NCI-H1048 (cell line): ENCODE data around the gene HOXD8.

ENCODE experiments used
- DNase-seq: peaks from one replicate; lab custom pipeline; 2025; lab: John Stamatoyannopoulos, UW

Gene HOXD8

GRCh38 chr2:176128982-176129796 is at the start of gene HOXD8:
Gene HOXD8, plus strand, starts transcription at chr2:176129705. Its CDS starts 662 bp downstream, at chr2:176130367.
- peak; percentile 35 for DNase-seq

GRCh38 chr2:176079831-176080539 is 49.5 kb upstream of the HOXD8 start:
- peak; percentile 16 for DNase-seq

- DNase-seq = no peak
Measured at GRCh38 chr2:176080540-176081375, 48.7 kb upstream of the HOXD8 start.

GRCh38 chr2:176081376-176081836 is 48.1 kb upstream of the HOXD8 start:
- DNase-seq = no peak

- DNase-seq = no peak
Measured at GRCh38 chr2:176081837-176082524, 47.5 kb upstream of the HOXD8 start.

GRCh38 chr2:176082525-176082823 is 47.0 kb upstream of the HOXD8 start:
- no peak for DNase-seq

GRCh38 chr2:176082824-176083751 is 46.4 kb upstream of the HOXD8 start:
- DNase-seq = no peak

- DNase-seq = no peak
Measured at GRCh38 chr2:176083796-176084261, 45.7 kb upstream of the HOXD8 start, which contains the start of gene EVX2. Gene EVX2, minus strand, starts transcription at chr2:176083962. Its CDS starts 186 bp downstream, at chr2:176083776.

GRCh38 chr2:176084611-176085119 is 44.8 kb upstream of the HOXD8 start:
- no peak for DNase-seq

GRCh38 chr2:176085120-176085788 is 44.3 kb upstream of the HOXD8 start:
- no peak for DNase-seq

GRCh38 chr2:176085861-176086771 is 43.4 kb upstream of the HOXD8 start:
- DNase-seq = no peak

- DNase-seq = no peak
Measured at GRCh38 chr2:176087330-176088047, 42.0 kb upstream of the HOXD8 start.

- no peak for DNase-seq
Measured at GRCh38 chr2:176088048-176088936, 41.2 kb upstream of the HOXD8 start.

- DNase-seq = no peak
Measured at GRCh38 chr2:176088937-176089842, 40.3 kb upstream of the HOXD8 start.

- no peak for DNase-seq
Measured at GRCh38 chr2:176089843-176090395, 39.6 kb upstream of the HOXD8 start.

GRCh38 chr2:176090862-176091261 is 38.6 kb upstream of the HOXD8 start:
- DNase-seq = no peak
